Gastroesophageal sphincter (tissue), 4 donors: ENCODE results near the gene ERC1. TPM values are rescaled to one million over a fixed set of nuclear protein-coding genes. Genes with fewer than 3 reads are reported as not detected.

Experiments
- ATAC-seq: fragments of 150-250 bp; one replicate; pipeline ENCODE4 v1.9.1; 2016; ENCODE audit warnings: mild to moderate bottlenecking, moderate library complexity
- H3K27ac ChIP-seq, 4 donors: fragments of 200-600 bp; sonication (generic) in 3 of 4; 1 replicate in 3 of 4; 2 replicates in 1 of 4; pipeline ENCODE4 v1.5.1; 2016 to 2019
- H3K27me3 ChIP-seq: fragments of 200-600 bp; sonication (generic); one replicate; pipeline ENCODE4 v1.5.1; 2019
- H3K36me3 ChIP-seq, 2 donors: fragments of 200-600 bp; sonication (generic); one replicate each; pipeline ENCODE4 v1.5.1; 2019; ENCODE audit warnings: control low read depth in 1 of 2
- H3K4me1 ChIP-seq, 3 donors: fragments of 200-600 bp; sonication (generic); 1 replicate in 2 of 3; 2 replicates in 1 of 3; pipeline ENCODE4 v1.5.1; 2016 to 2019; ENCODE audit warnings: control low read depth in 2 of 3
- H3K4me3 ChIP-seq, 2 donors: fragments of 200-600 bp; sonication (generic); one replicate each; pipeline ENCODE4 v1.5.1; 2019; ENCODE audit warnings: mild to moderate bottlenecking in 1 of 2, moderate library complexity in 1 of 2
- H3K9me3 ChIP-seq, 3 donors: fragments of 200-600 bp; sonication (generic); one replicate each; pipeline ENCODE4 v1.5.1; 2017 to 2019; ENCODE audit warnings: control low read depth in 2 of 3
- CTCF ChIP-seq, 4 experiments: fragments of 200-600 bp in 2 of 4; fragments of 450-650 bp in 2 of 4; sonication (generic) in 1 of 4; IDR thresholded peaks; one replicate each; pipeline ENCODE4 v1.5.1; 2017 to 2019; ENCODE audit warnings: antibody characterized with exemption in 4 of 4, mild to moderate bottlenecking in 2 of 4, moderate library complexity in 2 of 4
- EP300 ChIP-seq: sonication (generic); formaldehyde crosslinking; IDR thresholded peaks from one replicate; pipeline ENCODE4 v1.6.1; 2017; ENCODE audit warnings: antibody characterized with exemption, mild to moderate bottlenecking
- POLR2A ChIP-seq, 2 donors: fragments of 450-650 bp; IDR thresholded peaks; one replicate each; pipeline ENCODE4 v1.6.1; 2017; ENCODE audit warnings: antibody characterized with exemption in 2 of 2, mild to moderate bottlenecking in 2 of 2, moderate library complexity in 1 of 2
- POLR2AphosphoS5 ChIP-seq: sonication (generic); formaldehyde crosslinking; IDR thresholded peaks from one replicate; pipeline ENCODE4 v1.6.1; 2017; ENCODE audit warnings: antibody characterized with exemption
- WGBS, 2 donors: methylation state at CpG; one replicate each; pipeline ENCODE4 v1.1.5; 2018; ENCODE audit warnings: low coverage in 1 of 2; 5-methylcytosine and 5-hydroxymethylcytosine counted together
- total RNA-seq, 4 donors: library from RNA; depleted of rRNA; stranded (reverse); fragments of >200 nt; gene quantifications; one replicate each; pipeline ENCODE4 v1.1.0, GENCODE V29; 2016

ERC1 gene
- 10 to 100 TPM; 38.3 to 80.2 (median 58.4) TPM for total RNA-seq

- peak within 1 kb of the TSS; percentile 84 for H3K4me3 ChIP-seq
- H3K27me3 ChIP-seq: no peaks in the 10 kb centered on the region
- ATAC-seq: peak; percentile 94
- TF ChIP-seq POLR2AphosphoS5 (peak; percentile 79), POLR2A (IDR thresholded peaks at IDR 0.05) (peak; percentile 76 to 86), CTCF (IDR thresholded peaks at IDR 0.05) (peak in 1 of 4 experiments; percentile 28), EP300 (no peak)
- no CpG with 5 or more reads among the region's 87 CpGs for WGBS, 2 donors
- no peaks in the 10 kb centered on the region for H3K9me3 ChIP-seq
- peaks cover 4 to 68% (median 12%) of the 10 kb centered on the region in 3 donors for H3K4me1 ChIP-seq
- H3K36me3 ChIP-seq: no peaks in the 10 kb centered on the region
- peak within 1 kb of the TSS; percentile 93 to 97 (median 94) for H3K27ac ChIP-seq
These were observed at the start of gene ERC1 for GRCh38 chr12:990661-991349. ERC1 (plus strand) TSS chr12:991223; CDS start chr12:1027904, 36,681 bp downstream.

- no peak for ATAC-seq
- TF ChIP-seq EP300: no peak
- Histone ChIP-seq H3K9me3 (no peaks in the 10 kb centered on the region), H3K27me3 (no peaks in the 10 kb centered on the region), H3K36me3 (peaks cover 0 to 52% of the 10 kb centered on the region in 2 donors), H3K4me1 (peaks cover 0 to 19% (median 1%) of the 10 kb centered on the region in 3 donors), H3K27ac (no peak overlapping the region), H3K4me3 (no peak overlapping the region)
- 68 to 90% methylated on average over 2 to 4 of the region's 6 CpGs for WGBS, 2 donors
These were observed 48.0 kb upstream of the ERC1 start for GRCh38 chr12:943051-943450.

GRCh38 chr12:944211-944610 is 46.8 kb upstream of the ERC1 start:
- Histone ChIP-seq H3K27ac (no peak overlapping the region), H3K4me3 (no peak overlapping the region), H3K9me3 (no peaks in the 10 kb centered on the region), H3K27me3 (no peaks in the 10 kb centered on the region), H3K36me3 (peaks cover 0 to 45% of the 10 kb centered on the region in 2 donors), H3K4me1 (peaks cover 0 to 29% (median 8%) of the 10 kb centered on the region in 3 donors)
- ATAC-seq: no peak
- TF ChIP-seq POLR2AphosphoS5 (no peak), POLR2A (IDR thresholded peaks at IDR 0.05) (no peak), CTCF (IDR thresholded peaks at IDR 0.05) (no peak), EP300 (no peak)
- 75 to 81% methylated on average over 7 of the region's 7 CpGs for WGBS, 2 donors

- no peaks in the 10 kb centered on the region for H3K27me3 ChIP-seq
- peaks cover 0 to 34% (median 8%) of the 10 kb centered on the region in 3 donors for H3K4me1 ChIP-seq
- no peak for ATAC-seq
- H3K36me3 ChIP-seq: peaks cover 0 to 28% of the 10 kb centered on the region in 2 donors
- no peak overlapping the region for H3K27ac ChIP-seq
- H3K4me3 ChIP-seq: no peak overlapping the region
- no peaks in the 10 kb centered on the region for H3K9me3 ChIP-seq
- TF ChIP-seq CTCF (IDR thresholded peaks at IDR 0.05) (no peak), EP300 (no peak), POLR2A (IDR thresholded peaks at IDR 0.05) (no peak), POLR2AphosphoS5 (no peak)
These were observed 44.8 kb upstream of the ERC1 start for GRCh38 chr12:946212-946611.

GRCh38 chr12:946631-947030 is 44.4 kb upstream of the ERC1 start:
- H3K9me3 ChIP-seq: no peaks in the 10 kb centered on the region
- peaks cover 0 to 23% of the 10 kb centered on the region in 2 donors for H3K36me3 ChIP-seq
- no peak for ATAC-seq
- no peak overlapping the region for H3K4me3 ChIP-seq
- H3K27ac ChIP-seq: no peak overlapping the region
- peaks cover 0 to 34% (median 8%) of the 10 kb centered on the region in 3 donors for H3K4me1 ChIP-seq
- no peaks in the 10 kb centered on the region for H3K27me3 ChIP-seq
- WGBS, 2 donors: 48 to 84% methylated on average over 5 of the region's 6 CpGs
- TF ChIP-seq POLR2A (IDR thresholded peaks at IDR 0.05): no peak
- TF ChIP-seq POLR2AphosphoS5: no peak
- TF ChIP-seq EP300: no peak
- no peak for TF ChIP-seq CTCF (IDR thresholded peaks at IDR 0.05)
